HS-5 (cell line): ENCODE data around the gene GINM1.

Source experiments
- DNase-seq: peaks from one replicate; pipeline ENCODE4 v3.0.0-alpha.2; 2012; ENCODE audit warnings: low read depth

GINM1 gene

GRCh38 chr6:149565527-149566409 lies at the start of gene GINM1:
Gene GINM1 (plus strand): TSS chr6:149566375. CDS start chr6:149566415, 40 bp downstream.
- DNase-seq, result peak; percentile 86

- no peak for DNase-seq
Measured at GRCh38 chr6:149529650-149530049, 36.5 kb upstream of the GINM1 start.

- DNase-seq, result no peak
Measured at GRCh38 chr6:149534742-149535141, 31.4 kb upstream of the GINM1 start.

GRCh38 chr6:149541139-149541538 lies 25.0 kb upstream of the GINM1 start:
- no peak for DNase-seq

- no peak for DNase-seq
Measured at GRCh38 chr6:149544646-149545257, 21.4 kb upstream of the GINM1 start.

GRCh38 chr6:149545258-149545753 lies 20.9 kb upstream of the GINM1 start:
- DNase-seq, result peak; percentile 43

GRCh38 chr6:149545754-149546471 lies 20.3 kb upstream of the GINM1 start, which contains the start of gene PPIL4:
Gene PPIL4 (minus strand): TSS chr6:149546043. CDS start chr6:149546005, 38 bp downstream.
- DNase-seq, result peak; percentile 68

- no peak for DNase-seq
Measured at GRCh38 chr6:149551920-149552319, 14.3 kb upstream of the GINM1 start.

- no peak for DNase-seq
Measured at GRCh38 chr6:149558029-149558428, 8.1 kb upstream of the GINM1 start.

- DNase-seq, result no peak
Measured at GRCh38 chr6:149559389-149559788, 6.8 kb upstream of the GINM1 start.

GRCh38 chr6:149560736-149561135 lies 5.4 kb upstream of the GINM1 start:
- DNase-seq, result no peak

GRCh38 chr6:149563203-149563927 lies 2.8 kb upstream of the GINM1 start:
- peak; percentile 79 for DNase-seq

- no peak for DNase-seq
Measured at GRCh38 chr6:149563928-149564325, 2.2 kb upstream of the GINM1 start.

- DNase-seq, result no peak
Measured at GRCh38 chr6:149566410-149567193, 427 bp downstream of the GINM1 start.

- DNase-seq, result no peak
Measured at GRCh38 chr6:149567194-149567586, 1.0 kb downstream of the GINM1 start.

- DNase-seq, result no peak
Measured at GRCh38 chr6:149567945-149568585, 1.9 kb downstream of the GINM1 start.

GRCh38 chr6:149580880-149581279 lies 14.7 kb downstream of the GINM1 start:
- DNase-seq, result no peak

GRCh38 chr6:149581349-149581748 lies 15.2 kb downstream of the GINM1 start:
- no peak for DNase-seq

- DNase-seq, result no peak
Measured at GRCh38 chr6:149586149-149586548, 20.0 kb downstream of the GINM1 start.

- DNase-seq, result no peak
Measured at GRCh38 chr6:149592983-149593382, 26.8 kb downstream of the GINM1 start.
